Activated CD8-positive, alpha-beta memory T cell treated with anti-CD3 and anti-CD28 coated beads, Interleukin-2, amount 50 U/mL, for 4 hours (primary cell): Measurements from ENCODE around the gene PPP2CA.
"Not testable (repeated sequence)": the region's sequence is repeated elsewhere in the genome, so short reads cannot be mapped to it uniquely, and the experiment has no call there.

Experiments used
- DNase-seq: peaks from one replicate; pipeline ENCODE4 v3.0.0-alpha.2; 2020

PPP2CA gene

DNA sequence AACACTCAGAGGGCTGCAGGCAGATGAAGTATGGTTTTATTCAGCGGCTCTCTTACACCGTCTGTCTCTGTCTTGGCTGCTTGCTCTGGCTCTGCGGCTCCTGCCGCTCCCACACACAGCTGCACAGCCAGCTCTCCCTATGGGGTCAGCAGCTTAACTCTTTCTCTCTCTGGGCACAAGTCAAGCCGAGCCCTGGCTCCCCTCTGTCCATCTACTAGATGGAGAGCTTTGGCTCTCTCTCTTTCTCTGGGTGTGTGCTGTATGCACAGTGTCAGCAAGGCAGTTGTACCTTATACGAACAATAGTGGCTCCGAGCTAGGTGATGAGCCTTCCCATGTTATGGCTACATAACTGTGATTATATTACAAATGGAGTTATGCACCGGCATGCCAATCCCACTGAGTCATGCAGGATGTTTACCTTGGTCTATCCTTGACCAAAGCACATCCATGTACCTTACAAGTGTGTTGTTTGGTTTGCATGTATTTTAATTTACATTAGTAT, 19.3 kb upstream of the PPP2CA start:
- no peak for DNase-seq

DNA sequence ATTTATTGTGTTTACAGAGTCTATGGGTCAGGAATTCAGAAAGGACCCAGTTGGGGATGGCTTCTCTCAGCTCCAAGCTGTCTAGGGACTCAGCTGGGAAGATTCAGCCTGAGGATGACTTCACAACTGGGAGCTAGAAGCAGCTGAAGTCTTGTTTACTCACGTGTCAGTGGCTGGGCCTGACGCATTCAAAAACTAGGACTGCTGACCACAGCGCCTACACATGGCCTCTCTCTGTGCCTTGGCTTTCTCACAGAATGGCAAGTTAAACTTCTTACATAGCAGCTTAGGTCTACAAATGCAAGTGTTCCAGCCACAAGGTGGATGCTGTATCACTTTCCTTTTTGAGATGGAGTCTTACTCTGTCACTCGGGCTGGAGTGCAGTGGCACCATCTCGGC, 16.3 kb upstream of the PPP2CA start:
- DNase-seq: no peak

DNA sequence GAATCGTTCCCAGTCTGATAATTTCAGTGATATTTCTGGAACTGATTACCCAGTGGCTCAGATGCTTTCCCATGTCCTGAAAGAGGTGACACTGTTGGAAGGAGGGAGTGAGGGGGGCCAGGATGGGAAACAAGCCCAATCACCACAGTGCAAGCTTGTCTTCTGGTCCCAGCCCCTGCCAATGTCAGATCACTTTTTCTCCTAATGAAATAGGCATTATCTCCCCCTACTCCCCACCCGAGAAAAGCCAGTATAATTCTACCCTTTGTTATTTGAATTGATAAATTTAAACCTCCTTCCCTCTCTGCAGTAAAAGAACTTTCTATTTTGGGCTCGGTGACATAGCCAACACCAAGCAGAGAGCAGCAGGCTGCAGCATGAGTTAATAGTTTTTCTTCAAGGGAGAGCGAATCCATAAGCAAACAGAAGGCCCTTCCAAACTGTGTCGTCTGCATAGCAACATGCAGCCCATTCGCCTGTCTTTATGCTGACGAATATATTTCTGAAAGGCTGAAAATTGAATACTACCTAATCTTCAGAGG, 14.6 kb upstream of the PPP2CA start:
- DNase-seq: no peak

DNA sequence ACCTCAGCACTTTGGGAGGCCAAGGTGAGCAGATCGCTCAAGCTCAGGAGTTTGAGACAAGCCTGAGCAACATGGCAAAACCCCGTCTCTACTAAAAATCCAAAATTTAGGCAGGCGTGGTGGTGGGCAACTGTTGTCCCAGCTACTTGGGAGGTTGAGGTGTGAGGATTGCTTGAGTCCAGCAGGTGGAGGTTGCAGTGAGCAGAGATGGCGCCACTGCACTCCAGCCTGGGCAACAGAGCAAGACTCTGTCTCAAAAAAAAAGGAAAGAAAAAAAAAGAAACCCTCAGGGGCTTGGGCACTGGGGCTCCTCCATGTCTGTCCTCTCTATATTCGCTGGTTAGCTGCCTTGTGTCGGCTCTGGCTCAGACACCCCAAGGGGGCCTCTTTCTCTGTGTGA, 10.9 kb upstream of the PPP2CA start:
- DNase-seq: no peak

DNA sequence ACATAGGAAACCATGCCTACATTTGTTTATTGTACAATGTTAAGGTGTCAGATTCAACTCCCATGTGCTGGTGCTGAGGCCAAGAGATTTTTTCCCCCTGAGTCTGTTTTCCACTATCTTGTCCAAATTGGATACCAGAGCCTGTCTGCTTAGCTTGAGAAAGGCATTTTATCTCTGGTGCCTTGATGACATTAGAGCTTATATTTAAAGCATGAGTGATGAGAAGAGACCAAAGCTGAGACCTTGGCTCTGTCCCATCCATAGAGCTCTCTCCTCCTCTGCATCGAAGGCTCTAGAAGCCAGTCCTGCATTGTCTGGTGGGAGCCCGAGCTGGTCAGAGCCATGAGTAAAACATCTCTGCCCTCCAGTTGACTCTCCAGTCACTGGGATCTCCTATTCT, 10.4 kb upstream of the PPP2CA start:
- no peak for DNase-seq

DNA sequence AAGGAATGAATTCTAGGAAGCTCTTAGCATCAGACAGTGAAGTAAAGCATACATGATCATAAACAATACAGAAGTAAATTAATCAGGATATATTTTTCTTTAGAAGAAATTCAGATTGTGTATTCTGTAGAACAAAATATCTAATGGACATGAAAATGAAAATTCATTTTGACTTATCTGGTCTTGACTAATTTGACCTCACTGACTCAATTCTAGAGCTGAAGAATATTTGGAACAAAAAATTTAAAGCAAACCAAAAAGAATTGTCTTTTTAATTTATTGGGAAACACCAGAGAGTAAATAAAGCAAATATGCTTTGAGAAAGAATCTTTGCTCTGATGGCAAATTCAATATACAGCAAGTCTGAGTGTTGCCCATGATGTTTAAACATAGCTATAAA, 2.8 kb upstream of the PPP2CA start:
- DNase-seq: no peak

DNA sequence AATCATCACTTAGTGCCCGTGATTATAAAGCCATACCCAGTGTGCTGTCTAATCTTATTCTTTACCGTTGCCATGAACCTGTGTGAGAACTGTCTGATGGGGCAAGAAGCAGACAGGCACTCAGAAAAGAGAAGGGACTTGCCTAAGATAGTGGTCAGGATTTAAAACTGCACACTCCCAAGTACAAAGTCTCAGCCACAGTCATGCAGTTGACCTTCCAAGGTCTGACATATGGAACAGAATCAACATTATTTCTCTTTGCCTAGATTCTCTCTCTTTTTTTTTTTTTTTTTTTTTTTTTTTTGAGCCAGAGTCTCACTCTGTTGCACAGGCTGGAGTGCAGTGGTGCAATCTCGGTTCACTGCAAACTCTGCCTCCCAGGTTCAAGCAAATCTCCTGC, 1.9 kb upstream of the PPP2CA start:
- DNase-seq: no peak

DNA sequence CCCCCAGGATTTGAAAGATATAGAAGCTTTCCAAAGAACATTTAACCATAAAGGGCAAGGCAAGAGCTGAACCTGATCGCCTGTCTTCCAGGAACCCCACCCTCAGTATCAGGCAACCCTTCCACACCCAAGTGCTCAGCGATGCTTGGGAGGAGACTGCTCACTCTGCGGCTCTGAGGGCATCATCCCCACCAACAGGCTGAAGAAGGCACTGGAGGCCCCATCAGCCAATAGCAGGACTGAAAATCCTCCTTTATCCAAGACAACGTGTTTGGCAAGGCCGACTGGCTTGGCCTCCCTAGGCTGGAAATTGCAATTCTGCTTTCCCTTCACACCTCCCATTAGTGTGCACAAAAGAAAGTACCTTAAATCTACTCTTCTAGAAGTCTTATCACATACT, 1.4 kb upstream of the PPP2CA start:
- DNase-seq: no peak

DNA sequence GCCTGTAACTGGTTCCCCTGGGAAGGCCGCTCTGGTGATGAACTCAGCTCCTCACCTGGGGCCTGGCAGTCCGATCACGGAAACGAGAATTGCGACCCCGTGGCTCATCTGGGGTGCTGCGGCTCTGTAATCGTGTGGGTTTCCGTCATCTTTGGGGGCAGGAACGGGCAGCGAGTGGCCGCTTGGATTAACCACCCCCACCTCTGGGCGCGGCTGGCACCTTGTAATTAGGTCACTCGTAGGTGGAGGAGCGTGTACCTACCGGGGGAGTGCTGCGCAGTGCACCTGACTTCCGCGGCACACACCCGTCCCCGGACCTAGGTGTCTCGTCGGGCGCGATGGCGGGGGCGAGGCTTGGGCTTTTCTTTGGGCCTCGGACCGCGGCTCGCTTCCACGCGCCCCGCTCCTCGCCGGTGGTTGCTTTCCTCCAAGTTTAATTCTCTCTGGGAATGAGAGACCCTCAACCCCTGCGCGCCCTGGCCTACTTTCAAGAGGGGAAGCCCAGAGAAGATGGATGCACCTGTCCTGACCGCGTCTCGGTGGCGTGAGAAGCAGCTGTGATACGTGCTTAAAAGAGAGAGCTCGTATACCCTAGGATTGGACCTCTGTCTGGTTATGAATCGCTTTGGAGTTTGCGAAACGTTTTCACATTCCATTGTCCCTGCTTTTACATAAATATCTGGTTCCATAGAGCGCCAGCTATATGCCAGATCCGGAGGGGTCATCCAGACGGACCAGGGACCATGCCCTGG, 744 bp upstream of the PPP2CA start:
- DNase-seq: no peak

DNA sequence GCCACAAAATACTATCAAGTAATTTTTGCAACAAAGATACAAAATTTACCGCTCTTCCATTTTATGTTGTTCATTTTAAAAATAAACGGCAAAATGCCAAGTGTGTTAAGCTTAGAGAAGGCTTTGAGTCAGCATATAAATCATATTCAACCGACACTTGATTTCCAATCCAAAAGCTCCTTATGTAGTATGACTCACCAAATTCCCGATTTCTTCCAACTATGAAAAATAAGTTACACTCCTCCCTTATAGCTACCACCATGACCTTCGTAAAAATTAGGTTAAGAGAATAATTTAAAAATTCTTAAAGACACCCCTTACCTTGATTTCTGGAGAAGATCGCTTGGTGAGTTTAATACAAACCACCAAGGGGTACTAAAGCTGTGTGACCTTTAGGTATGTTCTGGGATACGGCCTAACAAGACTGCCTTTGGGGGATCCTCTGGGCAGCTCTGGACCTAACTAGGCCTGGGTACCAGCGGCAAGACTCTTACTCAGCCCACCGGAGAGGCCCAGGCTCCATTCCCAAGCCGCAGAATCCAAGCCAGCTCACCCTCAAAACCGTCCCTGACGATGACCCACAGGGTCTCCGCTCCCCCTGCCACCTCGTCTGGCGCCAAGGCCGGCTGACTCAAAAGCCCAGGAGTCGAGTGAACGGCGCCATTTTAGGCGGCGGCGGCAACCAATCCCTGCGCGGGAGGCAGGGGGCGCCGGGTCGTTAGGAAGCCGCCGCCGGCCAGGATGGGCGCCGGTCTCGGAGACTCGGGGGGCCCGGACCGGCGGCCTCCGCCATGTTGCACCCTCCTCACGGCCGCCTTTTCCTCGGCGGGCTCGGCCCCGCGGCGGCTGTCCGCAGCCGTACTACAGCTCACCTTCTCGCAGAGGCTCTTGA, 739 bp downstream of the PPP2CA start:
- DNase-seq: peak; percentile 56

DNA sequence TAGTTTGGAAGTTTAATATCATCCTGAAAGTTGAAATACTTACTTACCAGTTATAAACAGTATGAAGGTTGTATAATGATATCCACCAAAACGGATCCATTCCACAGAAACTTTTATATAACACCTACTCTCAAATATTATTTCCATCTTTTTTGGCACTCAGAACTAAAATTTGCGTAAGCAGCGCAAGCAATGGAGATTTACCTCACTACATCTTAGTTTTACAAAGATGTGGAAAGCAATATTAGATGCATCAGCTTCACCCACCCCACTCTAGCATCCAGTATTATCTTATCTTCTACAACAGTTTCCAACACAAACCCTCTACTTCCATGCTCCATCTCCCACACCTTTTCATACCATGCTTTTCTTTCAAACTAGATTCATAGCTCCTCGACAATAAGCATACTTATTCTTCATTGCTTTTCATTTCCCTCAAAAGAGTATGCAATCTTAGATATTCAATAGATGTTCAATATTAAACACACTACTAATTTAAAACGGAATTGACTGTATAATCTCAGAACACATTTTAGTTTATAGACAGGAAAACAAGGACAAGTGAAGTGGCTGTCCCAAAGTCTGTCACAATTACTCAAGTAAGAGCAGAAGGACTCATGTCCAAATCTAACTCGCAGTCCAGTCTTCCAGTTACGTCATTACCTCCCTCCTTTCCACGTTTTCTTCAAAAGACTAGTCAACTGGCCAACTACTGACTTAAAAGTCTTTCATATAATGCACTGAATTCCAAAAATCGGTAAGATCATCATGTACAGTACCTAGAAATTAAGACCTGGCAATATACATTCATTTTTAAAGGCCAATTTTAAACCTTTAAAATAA, 2.2 kb downstream of the PPP2CA start:
- no peak for DNase-seq

DNA sequence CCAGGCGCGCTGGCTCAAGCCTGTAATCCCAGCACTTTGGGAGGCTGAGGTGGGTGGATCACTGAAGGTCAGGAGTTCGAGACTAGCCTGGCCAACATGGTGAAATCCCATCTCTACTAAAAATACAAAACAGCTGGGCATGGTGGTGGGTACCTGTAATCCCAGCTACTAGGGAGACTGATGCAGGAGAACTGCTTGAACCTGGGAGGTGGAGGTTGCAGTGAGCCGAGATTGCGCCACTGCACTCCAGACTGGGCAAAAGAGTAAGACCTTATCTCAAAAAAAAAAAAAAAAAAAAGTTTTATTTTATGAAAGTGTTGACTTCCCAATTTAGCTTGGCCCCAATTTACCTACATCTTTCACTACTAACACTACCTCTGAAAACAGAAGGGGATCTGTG, 4.2 kb downstream of the PPP2CA start:
- not testable (repeated sequence) for DNase-seq

DNA sequence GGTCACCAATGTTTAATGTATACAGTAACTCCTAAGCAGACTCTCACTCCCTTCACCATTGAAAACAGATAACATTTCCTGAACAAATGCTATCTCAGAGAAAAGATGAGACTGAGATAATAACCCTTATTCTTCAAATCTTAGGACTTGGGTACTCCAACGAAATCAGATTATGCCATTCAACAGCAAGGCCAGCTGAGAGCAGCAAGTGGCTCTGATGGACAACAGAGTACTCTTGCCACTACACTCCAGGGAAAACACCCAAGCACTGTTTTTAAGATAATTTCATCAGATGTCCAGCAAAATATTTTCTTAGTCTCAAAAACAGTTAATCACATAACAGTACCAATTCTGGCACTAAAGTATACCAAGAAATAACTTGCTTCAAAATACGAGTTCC, 10.1 kb downstream of the PPP2CA start:
- no peak for DNase-seq

DNA sequence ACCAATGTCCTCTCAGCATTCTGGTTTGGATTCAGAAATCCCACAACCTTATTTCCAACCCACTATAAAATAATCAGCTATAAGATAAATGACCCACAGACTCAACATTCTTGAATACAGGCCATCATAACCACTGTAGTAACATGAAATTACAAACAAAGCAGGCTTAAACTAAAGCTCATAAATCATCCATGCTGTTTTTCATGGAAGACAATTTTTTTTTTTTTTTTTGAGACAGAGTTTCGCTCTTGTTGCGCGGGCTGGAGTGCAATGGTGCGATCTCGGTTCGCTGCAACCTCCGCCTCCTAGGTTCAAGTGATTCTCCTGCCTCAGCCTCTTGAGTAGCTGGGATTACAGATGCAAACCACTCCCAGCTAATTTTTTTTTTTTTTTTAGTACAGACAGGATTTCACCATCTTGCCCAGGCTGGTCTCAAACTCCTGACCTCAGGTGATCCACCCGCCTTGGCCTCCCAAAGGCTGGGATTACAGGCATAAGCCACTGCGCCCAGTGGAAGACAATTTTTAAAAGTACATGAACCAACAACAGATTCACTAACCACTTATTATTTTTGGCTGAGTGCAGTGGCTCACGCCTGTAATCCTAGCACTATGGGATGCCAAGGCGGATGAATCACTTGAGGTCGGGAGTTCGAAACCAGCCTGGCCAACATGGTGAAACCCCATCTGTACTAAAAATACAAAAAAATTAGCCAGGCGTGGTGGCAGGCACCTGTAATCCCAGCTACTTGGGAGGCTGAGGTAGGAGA, 14.4 kb downstream of the PPP2CA start:
- DNase-seq: not testable (repeated sequence)

DNA sequence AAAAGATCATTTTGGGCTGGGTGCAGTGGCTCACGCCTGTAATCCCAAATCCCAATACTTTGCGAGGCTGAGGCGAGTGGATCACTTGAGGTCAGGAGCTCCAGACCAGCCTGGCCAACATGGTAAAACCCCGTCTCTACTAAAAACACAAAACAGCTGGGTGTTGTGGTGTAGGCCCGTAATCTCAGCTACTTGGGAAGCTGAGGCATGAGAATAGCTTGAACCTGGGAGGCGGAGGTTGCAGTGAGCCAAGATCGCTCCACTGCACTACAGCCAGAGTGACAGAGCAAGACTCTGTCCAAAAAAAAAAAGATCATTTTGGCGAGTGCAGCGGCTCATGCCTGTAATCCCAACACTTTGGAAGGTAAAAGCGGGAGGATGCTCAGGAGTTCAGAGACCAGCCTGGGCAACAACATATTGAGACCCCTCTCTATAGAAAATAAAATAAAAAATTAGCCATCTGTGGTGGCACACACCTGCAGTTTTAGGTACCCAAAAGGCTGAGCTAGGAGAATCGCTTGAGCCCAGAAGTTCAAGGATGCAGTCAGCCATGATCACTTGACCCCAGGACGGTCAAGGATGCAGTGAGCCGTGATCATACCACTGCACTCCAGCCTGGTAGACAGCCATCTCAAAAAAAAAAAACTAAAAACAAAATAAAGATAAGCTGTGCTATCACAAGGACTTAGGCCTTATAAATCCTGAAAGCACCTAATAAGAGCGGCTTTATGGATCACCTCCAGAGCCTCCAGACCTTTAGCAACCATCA, 16.2 kb downstream of the PPP2CA start:
- DNase-seq: no peak

DNA sequence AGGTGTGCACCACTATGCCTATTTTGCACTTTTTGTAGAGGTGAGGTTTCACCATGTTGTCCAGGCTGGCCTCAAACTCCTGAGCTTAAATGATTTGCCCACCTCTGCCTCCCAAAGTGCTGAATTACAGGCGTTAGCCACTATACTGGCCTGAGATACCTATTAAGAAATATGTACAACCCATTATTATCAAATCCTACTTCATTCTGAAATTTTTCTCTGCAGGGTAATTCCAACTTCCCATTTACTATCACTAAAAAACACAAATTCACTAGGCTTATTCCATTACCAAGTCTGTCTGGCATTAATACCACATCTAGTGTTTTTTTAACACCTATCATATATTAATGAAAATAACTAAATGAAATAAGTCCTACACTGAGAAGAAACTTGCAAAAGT, 18.2 kb downstream of the PPP2CA start:
- DNase-seq: no peak

DNA sequence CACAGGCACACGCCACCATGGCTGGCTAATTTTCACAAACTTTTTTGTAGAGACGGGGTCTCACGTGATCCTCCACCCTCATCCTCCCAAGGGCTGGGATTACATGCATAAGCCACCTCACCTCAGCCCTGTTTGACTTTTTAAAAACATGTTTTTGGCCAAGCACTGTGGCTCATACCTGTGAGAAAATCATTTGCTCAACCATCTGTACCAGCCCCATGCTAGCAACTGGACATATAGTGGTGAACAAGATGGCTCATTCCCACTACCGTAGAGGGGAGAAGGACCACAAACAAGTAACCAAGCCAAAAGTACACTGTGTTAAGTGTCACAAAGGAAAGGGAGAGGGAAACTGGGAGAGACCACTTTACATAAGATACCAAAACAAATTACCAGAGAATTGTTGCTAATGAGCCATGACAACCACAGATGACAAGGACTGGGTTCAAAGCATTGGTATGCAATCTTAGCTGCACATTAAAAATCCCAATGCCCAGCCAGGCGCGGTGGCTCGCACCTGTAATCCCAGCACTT, 19.2 kb downstream of the PPP2CA start:
- no peak for DNase-seq

DNA sequence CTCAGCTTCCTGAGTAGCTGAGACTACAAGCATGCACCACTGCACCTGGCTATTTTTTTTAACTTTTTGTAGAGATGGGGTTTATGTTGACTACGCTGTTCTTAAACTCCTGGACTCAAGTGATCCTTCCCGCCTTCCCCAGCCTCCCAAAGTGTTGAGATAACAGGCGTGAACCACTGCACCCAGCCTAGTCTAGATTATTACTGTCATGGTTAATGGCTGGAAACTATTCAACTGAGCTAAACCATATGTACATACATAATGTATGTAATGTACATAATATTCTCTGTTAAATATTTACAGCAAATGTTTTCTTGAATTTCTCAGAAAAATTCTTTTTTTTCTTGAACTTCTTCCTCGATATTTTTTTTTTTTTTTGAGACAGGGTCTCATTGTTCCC, 21.3 kb downstream of the PPP2CA start:
- no peak for DNase-seq

DNA sequence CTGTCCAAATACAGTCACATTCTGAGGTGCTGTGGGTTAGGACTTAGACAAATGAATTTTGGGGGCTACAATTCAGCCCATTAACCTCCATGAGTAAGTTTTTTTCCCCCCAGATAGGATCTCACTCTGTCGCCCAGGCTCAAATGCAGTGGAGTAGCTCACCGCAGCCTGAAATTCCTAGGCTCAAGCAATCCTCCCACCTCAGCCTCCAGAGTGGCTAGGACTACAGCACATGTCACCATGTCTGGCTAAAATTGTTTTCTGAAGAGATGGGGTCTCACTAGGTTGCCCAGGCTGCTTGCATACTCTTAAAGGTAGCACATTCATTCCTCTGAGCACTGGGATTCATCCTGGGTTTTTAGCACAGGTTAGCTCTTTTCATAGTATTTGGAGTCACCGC, 22.2 kb downstream of the PPP2CA start:
- DNase-seq: no peak

DNA sequence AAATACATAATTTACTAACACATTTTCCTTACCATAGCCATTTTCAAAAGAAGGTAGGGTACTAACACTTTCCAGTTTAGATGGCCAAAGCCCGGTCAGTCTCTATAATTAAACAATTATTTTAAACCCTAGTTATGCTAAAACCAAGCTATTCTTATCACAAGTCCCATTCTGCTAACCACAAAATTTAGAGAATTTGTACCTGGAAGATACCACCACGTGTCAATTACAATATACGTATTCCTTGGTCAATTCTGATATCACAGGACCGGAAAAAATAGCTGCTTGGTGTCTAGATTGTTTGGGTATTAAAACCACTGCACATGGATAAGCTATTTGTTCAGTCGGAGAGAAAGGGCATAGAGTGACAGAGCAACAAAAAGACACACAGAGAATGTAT, 30.2 kb downstream of the PPP2CA start:
- DNase-seq: no peak

DNA sequence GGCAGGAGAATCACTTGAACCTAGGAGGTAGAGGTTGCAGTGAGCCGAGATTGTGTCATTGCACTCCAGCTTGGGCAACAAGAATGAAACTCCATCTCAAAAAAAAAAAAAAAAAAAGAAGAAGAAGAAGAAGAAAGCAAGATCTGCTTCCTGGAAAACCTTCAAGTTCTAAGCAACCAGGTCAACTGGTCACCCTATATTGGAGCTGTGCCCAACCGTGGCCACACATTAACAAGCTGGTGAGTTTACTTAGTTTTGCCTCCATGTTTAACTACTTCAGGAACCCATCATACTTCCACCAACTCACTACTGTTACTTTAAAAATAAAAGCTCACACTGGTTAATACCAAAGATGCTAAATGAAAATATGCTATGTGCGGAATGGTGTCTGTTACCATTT, 36.8 kb downstream of the PPP2CA start:
- DNase-seq: no peak
